Measurements from ENCODE around the gene SLC16A3.

The SLC16A3 gene

GRCh38 chr17:82225368-82226029, 3.3 kb upstream of the SLC16A3 start:
- no peak for TF ChIP-seq GATA2 (IDR thresholded peaks at IDR 0.05; ENCODE audit: low read depth, low read length)
- no peak for TF ChIP-seq GATA3 (IDR thresholded peaks at IDR 0.05; ENCODE audit: low read depth, low read length)

DNA sequence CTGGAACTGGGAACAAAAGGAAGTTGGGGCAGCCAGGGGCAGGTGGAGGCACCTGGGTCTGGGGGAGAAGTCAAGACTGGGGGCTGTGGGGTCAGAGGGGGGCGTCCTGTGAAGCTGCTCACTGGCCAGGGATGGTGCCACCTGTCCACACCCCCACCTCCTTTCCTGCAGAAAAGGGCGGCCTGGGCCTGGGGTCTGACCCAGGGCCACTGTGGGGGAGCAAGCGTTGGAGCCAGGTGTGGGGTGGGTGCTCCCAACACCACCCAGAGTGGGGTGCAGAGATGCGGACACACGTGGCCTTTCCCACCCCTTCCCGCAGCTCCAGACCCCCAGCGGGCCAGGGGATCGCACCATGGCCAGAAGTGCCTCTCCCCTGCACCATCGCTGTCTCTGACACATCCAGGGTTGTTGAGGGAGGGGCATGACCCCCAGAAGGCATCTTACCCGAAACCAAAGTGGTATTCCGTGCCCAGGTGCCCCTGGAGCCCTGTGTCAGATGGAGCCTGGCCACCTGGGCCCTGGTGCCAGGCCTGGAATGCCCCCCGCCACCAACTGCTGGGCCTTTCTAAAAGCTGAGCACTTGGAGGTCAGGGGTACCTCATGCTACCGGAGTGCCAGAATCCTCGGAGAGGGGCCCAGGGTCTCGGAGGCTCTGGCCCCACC, 2.6 kb upstream of the SLC16A3 start:
- TF ChIP-seq GATA3 (IDR thresholded peaks at IDR 0.05; ENCODE audit: low read depth, low read length) (no peak), GATA2 (IDR thresholded peaks at IDR 0.05; ENCODE audit: low read depth, low read length) (no peak)

- TF ChIP-seq GATA3 (IDR thresholded peaks at IDR 0.05; ENCODE audit: low read depth, low read length): no peak
- TF ChIP-seq GATA2 (IDR thresholded peaks at IDR 0.05; ENCODE audit: low read depth, low read length): no peak
Measured at GRCh38 chr17:82226809-82227628, 1.8 kb upstream of the SLC16A3 start.

DNA sequence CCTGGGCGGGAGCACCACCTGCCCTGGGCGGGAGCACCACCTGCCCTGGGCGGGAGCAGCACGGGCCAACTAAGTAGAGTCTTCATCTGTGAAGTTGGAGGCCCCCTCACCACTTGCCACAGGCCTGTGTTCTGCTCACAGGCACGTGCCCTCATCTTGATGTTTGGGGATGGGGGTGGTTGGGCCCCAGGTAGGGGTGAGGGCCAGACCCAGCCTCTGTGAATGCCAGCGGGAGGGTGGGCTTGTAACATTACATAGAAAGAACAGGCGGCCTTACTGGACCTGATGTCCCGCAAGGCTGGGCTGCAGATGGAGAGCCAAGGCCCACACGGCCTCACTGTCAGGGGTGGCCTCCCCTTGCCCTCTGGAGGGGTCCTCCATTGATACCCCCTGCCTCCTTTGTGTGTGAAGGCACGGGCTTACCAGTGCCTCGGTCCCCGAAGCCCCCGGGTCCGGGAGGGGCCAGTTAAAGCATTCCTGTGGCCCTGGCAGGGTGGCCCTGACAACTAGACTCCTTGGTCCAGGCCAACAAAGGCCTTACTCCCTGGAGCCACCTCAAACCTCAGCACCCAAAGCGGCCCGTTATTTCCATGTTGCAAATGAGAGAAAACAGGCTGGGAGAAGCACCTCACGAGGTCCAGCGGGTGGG, 1.1 kb upstream of the SLC16A3 start:
- TF ChIP-seq GATA3 (IDR thresholded peaks at IDR 0.05; ENCODE audit: low read depth, low read length) (no peak), GATA2 (IDR thresholded peaks at IDR 0.05; ENCODE audit: low read depth, low read length) (no peak)

DNA sequence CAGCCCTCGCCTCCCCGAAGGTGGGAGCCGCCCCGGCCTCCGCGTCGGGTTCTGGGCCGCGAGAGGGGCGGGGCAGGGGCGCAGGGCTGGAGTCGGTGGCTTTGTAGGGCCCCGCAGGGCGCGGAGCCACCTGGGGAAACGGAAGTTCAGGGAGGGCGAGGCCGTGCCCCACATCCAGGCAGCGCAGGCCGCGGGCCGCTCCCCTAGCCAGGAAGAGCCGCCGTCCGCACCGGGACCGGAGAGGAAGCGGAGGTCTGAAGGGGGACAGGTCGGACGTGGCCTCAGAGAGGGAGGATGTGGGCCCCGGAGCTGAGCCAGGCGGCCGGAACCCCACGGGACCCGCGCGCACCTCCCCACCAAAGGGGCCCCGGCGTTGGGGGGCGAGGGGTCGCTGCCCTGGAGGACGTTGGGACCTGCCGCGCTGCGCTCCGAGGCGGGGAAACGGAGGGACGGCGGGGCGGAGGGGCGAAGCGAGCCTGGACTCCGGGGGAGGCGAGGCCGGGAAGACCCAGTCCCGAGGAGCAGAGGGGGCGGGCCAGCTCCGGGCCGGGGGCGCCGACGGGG, 482 bp upstream of the SLC16A3 start:
- TF ChIP-seq GATA3 (IDR thresholded peaks at IDR 0.05; ENCODE audit: low read depth, low read length) (no peak), GATA2 (IDR thresholded peaks at IDR 0.05; ENCODE audit: low read depth, low read length) (no peak)

- TF ChIP-seq GATA3 (IDR thresholded peaks at IDR 0.05; ENCODE audit: low read depth, low read length): no peak
- TF ChIP-seq GATA2 (IDR thresholded peaks at IDR 0.05; ENCODE audit: low read depth, low read length): no peak
Measured at GRCh38 chr17:82229698-82230608, 1.1 kb downstream of the SLC16A3 start.

GRCh38 chr17:82230609-82231311, 1.9 kb downstream of the SLC16A3 start:
- TF ChIP-seq GATA3 (IDR thresholded peaks at IDR 0.05; ENCODE audit: low read depth, low read length) (no peak), GATA2 (IDR thresholded peaks at IDR 0.05; ENCODE audit: low read depth, low read length) (no peak)

DNA sequence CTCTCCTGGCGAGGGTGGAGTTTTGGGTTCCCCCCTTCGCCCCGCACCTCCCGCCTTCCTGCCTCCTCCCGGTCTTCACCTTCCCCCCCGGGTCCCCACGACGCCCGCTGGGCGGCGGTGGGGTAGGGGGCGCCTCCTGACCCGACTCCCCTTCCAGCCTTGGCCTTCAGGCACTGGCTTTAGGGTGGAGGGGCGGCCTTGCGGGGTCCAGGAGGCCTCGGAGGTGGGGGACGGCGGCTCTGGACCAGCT, 2.4 kb downstream of the SLC16A3 start:
- no peak for TF ChIP-seq GATA3 (IDR thresholded peaks at IDR 0.05; ENCODE audit: low read depth, low read length)
- TF ChIP-seq GATA2 (IDR thresholded peaks at IDR 0.05; ENCODE audit: low read depth, low read length): no peak

DNA sequence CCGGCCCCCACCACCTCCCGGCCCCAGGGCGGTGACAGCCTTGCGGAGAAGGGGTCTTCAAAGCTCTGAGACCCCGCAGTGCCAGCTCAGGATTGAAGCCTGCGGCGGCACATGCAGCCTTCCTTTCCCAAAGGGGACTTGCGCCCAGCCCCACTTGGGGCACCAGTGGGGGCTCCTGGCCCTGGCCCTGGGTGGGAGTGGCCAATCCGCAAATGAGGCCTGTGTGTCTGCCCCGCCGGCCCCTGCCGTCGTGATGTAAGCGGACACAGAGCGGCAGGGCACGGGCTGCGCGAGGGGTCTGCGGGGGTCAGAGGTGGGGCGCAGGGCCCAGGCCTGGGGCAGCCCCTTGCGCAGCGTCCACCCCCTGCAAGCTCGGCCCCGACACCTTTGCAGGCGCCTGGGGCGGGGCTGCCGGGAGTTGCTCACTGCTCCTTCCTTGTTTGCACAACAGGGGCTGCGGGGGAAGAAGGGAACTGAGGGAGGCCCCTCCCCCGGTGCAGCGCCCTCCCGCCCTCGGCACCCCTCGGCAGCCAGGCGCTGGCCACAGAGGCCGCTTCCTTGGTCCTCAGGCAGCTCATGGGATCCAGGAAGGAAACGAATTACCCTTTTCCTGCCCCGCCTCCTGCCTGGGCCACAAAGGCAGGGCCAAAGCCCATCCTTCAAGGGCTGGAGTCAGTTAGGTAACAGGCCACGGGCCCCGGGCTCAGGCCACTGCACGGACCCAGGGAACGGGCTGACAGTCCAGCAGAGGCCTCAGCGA, 2.9 kb downstream of the SLC16A3 start:
- no peak for TF ChIP-seq GATA2 (IDR thresholded peaks at IDR 0.05; ENCODE audit: low read depth, low read length)
- TF ChIP-seq GATA3 (IDR thresholded peaks at IDR 0.05; ENCODE audit: low read depth, low read length): no peak

DNA sequence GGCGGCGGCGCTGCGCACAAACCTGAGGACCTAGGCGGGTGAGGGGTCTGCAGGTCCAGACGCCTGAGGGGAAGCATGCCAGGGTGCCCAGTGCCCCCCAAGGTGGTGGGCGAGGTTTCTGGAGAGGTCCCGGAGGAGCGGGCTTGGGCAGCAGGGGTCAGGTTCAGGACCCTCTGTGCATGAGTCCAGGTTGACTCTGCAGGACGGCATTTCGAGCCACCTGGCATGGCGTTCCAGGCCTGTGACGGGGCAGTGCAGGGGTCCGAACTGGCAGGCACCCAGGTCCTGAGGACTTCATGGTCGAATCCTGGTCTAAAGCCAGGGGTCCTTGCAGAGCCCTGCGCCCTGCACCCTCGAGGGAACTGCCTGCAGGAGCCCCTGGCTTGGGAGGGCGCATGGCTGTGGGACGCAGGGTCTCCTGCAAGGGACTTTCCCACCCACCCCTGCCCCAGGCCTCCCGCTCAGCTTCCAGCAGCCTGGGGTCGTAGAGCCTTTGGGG, 3.5 kb downstream of the SLC16A3 start:
- no peak for TF ChIP-seq GATA3 (IDR thresholded peaks at IDR 0.05; ENCODE audit: low read depth, low read length)
- no peak for TF ChIP-seq GATA2 (IDR thresholded peaks at IDR 0.05; ENCODE audit: low read depth, low read length)

GRCh38 chr17:82232876-82233785, 4.3 kb downstream of the SLC16A3 start:
- TF ChIP-seq GATA3 (IDR thresholded peaks at IDR 0.05; ENCODE audit: low read depth, low read length): no peak
- no peak for TF ChIP-seq GATA2 (IDR thresholded peaks at IDR 0.05; ENCODE audit: low read depth, low read length)

Data from SH-SY5Y (cell line).